HEK293 (cell line): ENCODE data around the gene ASAP2.

ENCODE experiments used
- CTCF ChIA-PET: fragments of 350-600 bp; formaldehyde crosslinking; extraction: SDS; loops from one replicate; lab custom pipeline; 2021; ENCODE audit warnings: antibody characterized with exemption; lab: Yijun Ruan, JAX
- POLR2A ChIA-PET: fragments of 300-600 bp; formaldehyde crosslinking; extraction: SDS; loops from one replicate; lab custom pipeline; 2020; ENCODE audit warnings: antibody characterized with exemption, inconsistent platforms; lab: Yijun Ruan, JAX
- H3K27ac ChIP-seq: fragments of 200-500 bp; sonication (Bioruptor generic); 2 replicates; pipeline ENCODE4 v1.5.1; 2014; ENCODE audit warnings: low read depth, low read length, control low read depth, inconsistent platforms; ENCODE audit errors: extremely low read depth
- H3K36me3 ChIP-seq, 2 experiments: fragments of 200-500 bp in 1 of 2; sonication (Bioruptor generic) in 1 of 2; 1 replicate in 1 of 2; 2 replicates in 1 of 2; pipeline ENCODE4 v1.5.1; 2014 to 2017; ENCODE audit warnings: inconsistent platforms in 2 of 2, low read length in 2 of 2; ENCODE audit not compliant: control insufficient read depth in 2 of 2, insufficient read depth in 1 of 2
- H3K4me1 ChIP-seq: fragments of 200-500 bp; sonication (Bioruptor generic); 2 replicates; pipeline ENCODE4 v1.5.1; 2014; ENCODE audit warnings: mild to moderate bottlenecking, low read length, inconsistent platforms; ENCODE audit not compliant: control insufficient read depth, insufficient read depth
- H3K4me3 ChIP-seq: 2 replicates; pipeline ENCODE4 v1.5.1; 2011; ENCODE audit warnings: low read depth, mild to moderate bottlenecking, control low read depth, low read length, moderate library complexity
- H3K9me3 ChIP-seq: fragments of 200-500 bp; sonication (Bioruptor generic); 2 replicates; pipeline ENCODE4 v1.5.1; 2014; ENCODE audit warnings: low read depth, low read length, inconsistent platforms; ENCODE audit not compliant: control insufficient read depth, insufficient read depth
- KLF8 ChIP-seq: fragments of 450-650 bp; formaldehyde crosslinking; IDR thresholded peaks from 2 replicates; pipeline ENCODE4 v1.5.1; 2016; ENCODE audit warnings: missing biosample characterization, missing genetic modification characterization
- OVOL3 ChIP-seq: fragments of 450-650 bp; formaldehyde crosslinking; IDR thresholded peaks from 2 replicates; pipeline ENCODE4 v1.5.1; 2016; ENCODE audit warnings: missing biosample characterization, missing genetic modification characterization
- PRDM2 ChIP-seq: fragments of 450-650 bp; formaldehyde crosslinking; IDR thresholded peaks from 2 replicates; pipeline ENCODE4 v1.5.1; 2016; ENCODE audit warnings: missing biosample characterization, missing genetic modification characterization, borderline replicate concordance
- RBAK ChIP-seq: fragments of 450-650 bp; formaldehyde crosslinking; IDR thresholded peaks from 2 replicates; pipeline ENCODE4 v1.5.1; 2016; ENCODE audit warnings: missing biosample characterization, missing genetic modification characterization
- REST ChIP-seq: fragments of 450-650 bp; formaldehyde crosslinking; IDR thresholded peaks from 2 replicates; pipeline ENCODE4 v1.5.1; 2016; ENCODE audit warnings: missing biosample characterization, missing genetic modification characterization
- TSHZ1 ChIP-seq: fragments of 450-650 bp; formaldehyde crosslinking; IDR thresholded peaks from 2 replicates; pipeline ENCODE4 v1.5.1; 2016; ENCODE audit warnings: missing biosample characterization, missing genetic modification characterization, borderline replicate concordance
- ZNF10 ChIP-seq: fragments of 450-650 bp; formaldehyde crosslinking; IDR thresholded peaks from 2 replicates; pipeline ENCODE4 v1.5.1; 2017; ENCODE audit warnings: missing biosample characterization, missing genetic modification characterization
- ZNF155 ChIP-seq: fragments of 450-650 bp; formaldehyde crosslinking; IDR thresholded peaks from 2 replicates; pipeline ENCODE4 v1.5.1; 2016; ENCODE audit warnings: missing biosample characterization, missing genetic modification characterization
- ZNF18 ChIP-seq: fragments of 450-650 bp; formaldehyde crosslinking; IDR thresholded peaks from 2 replicates; pipeline ENCODE4 v1.5.1; 2016; ENCODE audit warnings: missing biosample characterization, missing genetic modification characterization
- ZNF221 ChIP-seq: fragments of 450-650 bp; formaldehyde crosslinking; IDR thresholded peaks from 2 replicates; pipeline ENCODE4 v1.5.1; 2017; ENCODE audit warnings: missing biosample characterization, missing genetic modification characterization, borderline replicate concordance
- ZNF335 ChIP-seq: fragments of 450-650 bp; formaldehyde crosslinking; conservative IDR thresholded peaks from 2 replicates; pipeline ENCODE4 v1.5.1; 2016; ENCODE audit warnings: missing biosample characterization, missing genetic modification characterization
- ZNF394 ChIP-seq: fragments of 450-650 bp; formaldehyde crosslinking; IDR thresholded peaks from 2 replicates; pipeline ENCODE4 v1.5.1; 2016; ENCODE audit warnings: missing biosample characterization, missing genetic modification characterization, mild to moderate bottlenecking, moderate library complexity, borderline replicate concordance
- ZNF416 ChIP-seq: fragments of 450-650 bp; formaldehyde crosslinking; IDR thresholded peaks from 2 replicates; pipeline ENCODE4 v1.5.1; 2016; ENCODE audit warnings: missing biosample characterization, missing genetic modification characterization
- ZNF529 ChIP-seq: fragments of 450-650 bp; formaldehyde crosslinking; IDR thresholded peaks from 2 replicates; pipeline ENCODE4 v1.5.1; 2017; ENCODE audit warnings: missing genetic modification characterization, missing biosample characterization; ENCODE audit not compliant: insufficient replicate concordance
- ZNF561 ChIP-seq: fragments of 450-650 bp; IDR thresholded peaks from 2 replicates; pipeline ENCODE4 v1.5.1; 2018; ENCODE audit warnings: missing biosample characterization, missing genetic modification characterization, borderline replicate concordance
- ZNF654 ChIP-seq: fragments of 450-650 bp; formaldehyde crosslinking; IDR thresholded peaks from 2 replicates; pipeline ENCODE4 v1.5.1; 2016; ENCODE audit warnings: low read depth, missing biosample characterization, missing genetic modification characterization
- TF ChIP-seq, protein P1 (sequence below): fragments of 450-650 bp; formaldehyde crosslinking; IDR thresholded peaks from 2 replicates; pipeline ENCODE4 v1.5.1; 2016; ENCODE audit warnings: missing biosample characterization, missing genetic modification characterization
- TF ChIP-seq, protein P2 (sequence below): fragments of 450-650 bp; formaldehyde crosslinking; IDR thresholded peaks from 2 replicates; pipeline ENCODE4 v1.5.1; 2017; ENCODE audit warnings: missing biosample characterization, missing genetic modification characterization

Gene ASAP2

GRCh38 chr2:9354318-9354717 is 147.7 kb downstream of the ASAP2 start:
- Histone ChIP-seq H3K27ac (no peak overlapping the region), H3K36me3 (peaks cover 4 to 63% of the 10 kb centered on the region in 2 experiments; a peak in 2 of 3 replicates), H3K9me3 (no peaks in the 10 kb centered on the region), H3K4me3 (no peak overlapping the region), H3K4me1 (no peaks in the 10 kb centered on the region)
- TF ChIP-seq, protein P1, sequence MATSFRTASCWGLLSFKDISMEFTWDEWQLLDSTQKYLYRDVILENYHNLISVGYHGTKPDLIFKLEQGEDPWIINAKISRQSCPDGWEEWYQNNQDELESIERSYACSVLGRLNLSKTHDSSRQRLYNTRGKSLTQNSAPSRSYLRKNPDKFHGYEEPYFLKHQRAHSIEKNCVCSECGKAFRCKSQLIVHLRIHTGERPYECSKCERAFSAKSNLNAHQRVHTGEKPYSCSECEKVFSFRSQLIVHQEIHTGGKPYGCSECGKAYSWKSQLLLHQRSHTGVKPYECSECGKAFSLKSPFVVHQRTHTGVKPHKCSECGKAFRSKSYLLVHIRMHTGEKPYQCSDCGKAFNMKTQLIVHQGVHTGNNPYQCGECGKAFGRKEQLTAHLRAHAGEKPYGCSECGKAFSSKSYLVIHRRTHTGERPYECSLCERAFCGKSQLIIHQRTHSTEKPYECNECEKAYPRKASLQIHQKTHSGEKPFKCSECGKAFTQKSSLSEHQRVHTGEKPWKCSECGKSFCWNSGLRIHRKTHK (tag by site-specific recombination) = no peak
- TF ChIP-seq ZNF394 (no peak), ZNF416 (tag by site-specific recombination) (no peak), KLF8 (tag by site-specific recombination) (no peak), PRDM2 (tag by site-specific recombination) (no peak), ZNF155 (tag by site-specific recombination) (no peak), REST (no peak), OVOL3 (no peak), ZNF654 (tag by site-specific recombination) (no peak), ZNF10 (tag by site-specific recombination) (no peak), ZNF529 (no peak), RBAK (tag by site-specific recombination) (no peak), ZNF221 (no peak), ZNF561 (tag by site-specific recombination) (no peak), ZNF18 (tag by site-specific recombination) (no peak), ZNF335 (tag by site-specific recombination) (no peak), TSHZ1 (tag by site-specific recombination) (no peak)
- TF ChIP-seq, protein P2, sequence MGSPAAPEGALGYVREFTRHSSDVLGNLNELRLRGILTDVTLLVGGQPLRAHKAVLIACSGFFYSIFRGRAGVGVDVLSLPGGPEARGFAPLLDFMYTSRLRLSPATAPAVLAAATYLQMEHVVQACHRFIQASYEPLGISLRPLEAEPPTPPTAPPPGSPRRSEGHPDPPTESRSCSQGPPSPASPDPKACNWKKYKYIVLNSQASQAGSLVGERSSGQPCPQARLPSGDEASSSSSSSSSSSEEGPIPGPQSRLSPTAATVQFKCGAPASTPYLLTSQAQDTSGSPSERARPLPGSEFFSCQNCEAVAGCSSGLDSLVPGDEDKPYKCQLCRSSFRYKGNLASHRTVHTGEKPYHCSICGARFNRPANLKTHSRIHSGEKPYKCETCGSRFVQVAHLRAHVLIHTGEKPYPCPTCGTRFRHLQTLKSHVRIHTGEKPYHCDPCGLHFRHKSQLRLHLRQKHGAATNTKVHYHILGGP (tag by site-specific recombination) = no peak
- ChIA-PET POLR2A (no interaction called here), CTCF (no interaction called here)
